GM13977 (cell line): ENCODE results near the gene CECR2.

ENCODE experiments used
- DNase-seq: peaks from one replicate; pipeline ENCODE4 v3.0.0; 2012; ENCODE audit warnings: low spot score
- in situ Hi-C: fragments of 300-500 bp; cut with MboI; formaldehyde crosslinking; loops from one replicate; pipeline ENCODE4 v1.12.0; 2022; ENCODE audit warnings: low sequenced_read_pairs, low pct_unique_long_range_greater_than_20kb, mixed read lengths, inconsistent platforms; ENCODE audit not compliant: unreplicated experiment
- TF ChIP-seq, protein P1 (sequence below): IDR thresholded peaks from 2 replicates; pipeline ENCODE4 v1.5.1; 2012; ENCODE audit warnings: mild to moderate bottlenecking, control low read depth; ENCODE audit not compliant: insufficient read depth; ENCODE audit errors: extremely low read depth, missing control alignments

The CECR2 gene

DNA sequence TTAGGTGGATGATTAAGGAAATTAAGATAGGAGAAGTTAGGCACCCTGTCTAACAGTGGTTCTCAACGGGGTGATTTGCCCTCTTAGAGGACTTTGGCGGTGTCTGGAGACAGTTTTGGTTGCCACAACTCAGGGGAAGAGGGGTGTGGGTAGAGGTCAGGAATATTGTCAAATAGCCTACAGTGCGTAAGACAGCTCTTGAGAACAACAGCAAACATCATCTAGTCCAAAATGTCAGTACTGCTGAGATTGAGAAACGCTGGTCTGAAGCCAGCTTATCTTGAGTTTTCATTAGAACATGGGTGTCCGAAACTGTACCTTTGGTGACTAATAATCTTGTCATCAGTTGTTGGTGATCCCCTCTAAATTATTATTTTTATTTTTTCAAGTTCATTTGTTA lies 38.4 kb downstream of the CECR2 start:
- TF ChIP-seq, protein P1, sequence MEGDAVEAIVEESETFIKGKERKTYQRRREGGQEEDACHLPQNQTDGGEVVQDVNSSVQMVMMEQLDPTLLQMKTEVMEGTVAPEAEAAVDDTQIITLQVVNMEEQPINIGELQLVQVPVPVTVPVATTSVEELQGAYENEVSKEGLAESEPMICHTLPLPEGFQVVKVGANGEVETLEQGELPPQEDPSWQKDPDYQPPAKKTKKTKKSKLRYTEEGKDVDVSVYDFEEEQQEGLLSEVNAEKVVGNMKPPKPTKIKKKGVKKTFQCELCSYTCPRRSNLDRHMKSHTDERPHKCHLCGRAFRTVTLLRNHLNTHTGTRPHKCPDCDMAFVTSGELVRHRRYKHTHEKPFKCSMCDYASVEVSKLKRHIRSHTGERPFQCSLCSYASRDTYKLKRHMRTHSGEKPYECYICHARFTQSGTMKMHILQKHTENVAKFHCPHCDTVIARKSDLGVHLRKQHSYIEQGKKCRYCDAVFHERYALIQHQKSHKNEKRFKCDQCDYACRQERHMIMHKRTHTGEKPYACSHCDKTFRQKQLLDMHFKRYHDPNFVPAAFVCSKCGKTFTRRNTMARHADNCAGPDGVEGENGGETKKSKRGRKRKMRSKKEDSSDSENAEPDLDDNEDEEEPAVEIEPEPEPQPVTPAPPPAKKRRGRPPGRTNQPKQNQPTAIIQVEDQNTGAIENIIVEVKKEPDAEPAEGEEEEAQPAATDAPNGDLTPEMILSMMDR, result no peak
- DNase-seq, result no peak
- in situ Hi-C loops, result no loop called here

DNA sequence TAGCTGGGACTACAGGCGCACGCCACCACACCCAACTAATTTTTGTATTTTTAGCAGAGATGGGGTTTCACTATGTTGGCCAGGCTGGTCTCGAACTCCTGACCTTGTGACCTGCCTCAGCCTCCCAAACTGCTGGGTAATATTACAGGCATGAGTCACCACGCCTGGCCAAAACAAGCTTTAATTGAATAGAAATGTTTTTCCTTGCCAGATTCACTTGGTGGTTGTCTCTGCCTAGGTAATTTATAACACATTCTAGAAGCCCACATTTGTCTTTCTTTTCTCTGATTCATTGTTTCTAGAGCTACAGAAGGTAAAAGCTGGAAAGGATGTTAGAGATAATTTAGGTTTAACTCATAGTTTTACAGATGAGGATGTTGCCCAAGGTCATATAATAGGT lies 41.3 kb downstream of the CECR2 start:
- no peak for DNase-seq
- TF ChIP-seq, protein P1, result no peak
- in situ Hi-C loops, result no loop called here

DNA sequence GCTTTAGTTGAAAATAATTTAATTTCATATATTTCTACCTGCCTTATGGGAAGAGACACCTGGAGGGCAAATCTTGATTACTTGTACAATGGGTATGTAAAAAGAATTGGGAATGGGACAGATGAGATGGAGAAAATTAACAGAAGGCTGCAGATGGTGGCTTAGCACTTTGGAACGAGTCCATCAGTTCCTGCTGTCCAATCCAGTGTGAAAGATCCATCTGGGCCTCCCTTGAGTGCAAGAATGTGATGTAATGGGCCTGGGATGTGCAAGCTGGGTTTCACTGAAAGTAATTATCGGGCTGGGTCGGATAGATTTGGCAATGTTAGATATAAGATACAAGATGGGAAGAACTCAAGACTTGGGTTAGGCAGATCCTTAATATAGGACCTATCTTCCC lies 42.0 kb downstream of the CECR2 start:
- in situ Hi-C loops, result no loop called here
- TF ChIP-seq, protein P1, result no peak
- DNase-seq, result no peak

DNA sequence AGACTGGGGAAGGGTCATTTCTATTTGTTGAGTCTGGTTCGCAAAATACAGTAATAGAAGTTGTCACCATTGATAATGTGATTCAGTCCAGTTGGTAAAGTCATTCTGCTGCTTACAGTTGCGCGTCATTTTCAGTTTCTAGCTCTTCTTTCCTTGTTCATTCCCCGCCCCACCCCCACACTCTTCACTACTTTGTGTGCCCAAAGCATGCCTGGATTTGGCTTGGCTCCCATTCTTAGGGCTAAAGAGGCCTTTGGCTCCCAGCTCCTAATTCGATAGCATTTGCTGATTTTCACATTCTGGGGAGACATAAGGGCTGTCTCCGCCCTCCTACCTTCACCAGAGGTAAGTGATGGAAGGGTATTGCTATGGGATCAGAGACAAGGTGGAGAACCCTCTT lies 43.0 kb downstream of the CECR2 start:
- no peak for DNase-seq
- in situ Hi-C loops, result no loop called here

DNA sequence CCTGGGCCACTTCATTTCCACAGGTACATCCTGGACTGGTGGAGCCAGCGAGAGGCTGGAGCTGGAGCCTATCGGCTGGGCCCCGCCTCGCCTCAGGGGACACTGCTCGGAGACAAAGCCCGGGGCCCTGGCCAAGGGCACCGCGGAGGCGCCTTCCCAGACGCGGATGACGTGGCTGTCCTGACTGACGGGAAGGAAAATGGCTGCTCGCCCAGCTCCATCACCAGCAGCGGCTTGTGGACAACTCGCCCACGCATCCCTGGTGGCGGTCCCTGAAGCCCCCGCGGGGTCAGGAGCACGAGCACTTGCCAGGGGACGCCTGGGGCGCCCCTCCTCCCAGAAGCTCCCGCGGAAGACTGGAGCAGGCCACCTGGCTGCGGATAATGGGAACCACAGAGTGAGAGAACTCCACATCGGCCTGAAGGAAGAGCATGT lies 49.6 kb downstream of the CECR2 start:
- TF ChIP-seq, protein P1, result no peak
- no peak for DNase-seq
- in situ Hi-C loops, result no loop called here

More for the DNA sequence above, 43.0 kb downstream of the CECR2 start:
- TF ChIP-seq, protein P1, result no peak

DNA sequence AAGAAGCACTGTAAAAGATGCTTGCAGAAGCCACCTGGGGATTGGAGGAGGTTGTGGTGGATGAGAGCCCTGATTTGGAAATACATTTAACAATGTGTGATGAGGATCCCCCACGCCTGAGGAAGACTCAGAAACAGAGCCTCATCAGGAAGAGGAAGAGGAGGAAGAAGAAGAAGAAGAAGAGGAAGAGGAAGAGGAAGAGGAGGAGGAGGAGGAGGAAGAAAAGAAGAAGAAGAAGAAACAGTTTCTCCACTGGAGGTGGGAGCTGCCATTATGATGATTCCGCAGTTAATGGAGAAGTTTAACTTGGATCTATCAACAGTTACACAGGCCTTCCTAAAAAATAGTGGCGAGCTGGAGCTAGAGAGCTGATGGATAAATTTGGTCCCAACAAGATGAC lies 50.1 kb downstream of the CECR2 start:
- in situ Hi-C loops, result no loop called here
- DNase-seq, result no peak
- TF ChIP-seq, protein P1, result no peak

DNA sequence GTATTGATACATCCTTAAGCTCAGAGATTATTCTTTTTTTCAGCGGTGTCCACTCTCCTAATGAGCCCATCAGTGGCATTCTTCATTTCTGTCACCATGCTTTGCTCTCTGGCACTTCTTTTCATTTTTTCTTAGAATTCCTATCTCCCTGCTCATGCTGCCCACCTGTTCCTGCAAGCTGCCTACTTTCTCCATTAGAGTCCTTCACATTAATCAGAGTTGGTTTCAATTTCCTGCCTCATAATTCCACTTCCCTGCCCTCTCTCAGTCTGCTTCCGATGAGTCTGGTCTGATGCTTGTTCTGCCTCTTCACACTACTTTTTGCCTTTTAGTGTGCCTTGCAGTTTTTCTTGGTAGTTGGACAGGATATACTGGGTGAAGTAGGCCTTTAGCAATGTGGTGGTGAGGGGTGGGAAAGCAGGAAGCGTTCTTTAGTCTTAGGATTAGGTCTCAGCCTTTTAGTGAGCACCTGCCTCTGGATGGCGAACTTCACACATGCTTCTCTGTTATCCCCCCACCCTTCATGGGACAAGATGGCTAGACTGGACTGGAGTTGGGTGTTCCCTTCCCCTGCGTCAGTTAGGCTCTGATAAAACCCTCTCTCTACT lies 53.6 kb downstream of the CECR2 start:
- no peak for DNase-seq
- in situ Hi-C loops, result no loop called here
- TF ChIP-seq, protein P1, result no peak
